HG03565 (cell line): ENCODE results near the gene DLL4.

ENCODE experiments used
- ATAC-seq: cut with Tn5 transposase; IDR thresholded peaks from one replicate; pipeline ENCODE4 v1.9.1; 2021; ENCODE audit warnings: mild to moderate bottlenecking, moderate library complexity; ENCODE audit not compliant: unreplicated experiment

DLL4 gene

DNA sequence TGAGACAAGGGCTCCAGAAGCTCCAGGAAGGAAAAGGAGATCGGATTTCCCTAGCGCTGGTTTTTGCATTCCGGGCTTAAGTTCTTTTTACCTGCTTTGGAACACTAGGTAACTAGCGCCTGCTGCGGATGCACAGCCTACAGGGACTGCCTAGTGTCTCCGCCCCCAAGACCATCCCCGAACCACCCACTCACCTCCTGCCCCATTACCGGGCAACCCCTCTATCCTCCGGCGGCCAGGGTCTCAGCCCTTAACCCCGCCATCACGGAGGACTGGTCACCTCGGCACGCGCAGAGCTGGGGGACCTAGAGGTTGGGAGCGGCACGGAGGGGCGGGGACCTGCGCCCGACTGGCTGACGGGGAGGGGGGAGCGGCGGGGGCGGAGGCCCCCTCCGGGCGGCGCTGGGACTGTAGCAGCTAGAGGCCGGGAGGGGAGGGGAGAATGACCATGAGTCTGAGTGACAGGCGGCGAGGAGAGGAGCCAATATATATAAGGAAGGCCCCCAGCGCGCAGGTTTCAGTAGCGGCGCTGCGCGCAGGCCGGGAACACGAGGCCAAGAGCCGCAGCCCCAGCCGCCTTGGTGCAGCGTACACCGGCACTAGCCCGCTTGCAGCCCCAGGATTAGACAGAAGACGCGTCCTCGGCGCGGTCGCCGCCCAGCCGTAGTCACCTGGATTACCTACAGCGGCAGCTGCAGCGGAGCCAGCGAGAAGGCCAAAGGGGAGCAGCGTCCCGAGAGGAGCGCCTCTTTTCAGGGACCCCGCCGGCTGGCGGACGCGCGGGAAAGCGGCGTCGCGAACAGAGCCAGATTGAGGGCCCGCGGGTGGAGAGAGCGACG is at the start of gene DLL4:
DLL4 (plus strand) TSS at position 520 of the 839 bp plus-strand sequence. CDS start 329 bp downstream, outside the sequence.
- ATAC-seq = no peak

DNA sequence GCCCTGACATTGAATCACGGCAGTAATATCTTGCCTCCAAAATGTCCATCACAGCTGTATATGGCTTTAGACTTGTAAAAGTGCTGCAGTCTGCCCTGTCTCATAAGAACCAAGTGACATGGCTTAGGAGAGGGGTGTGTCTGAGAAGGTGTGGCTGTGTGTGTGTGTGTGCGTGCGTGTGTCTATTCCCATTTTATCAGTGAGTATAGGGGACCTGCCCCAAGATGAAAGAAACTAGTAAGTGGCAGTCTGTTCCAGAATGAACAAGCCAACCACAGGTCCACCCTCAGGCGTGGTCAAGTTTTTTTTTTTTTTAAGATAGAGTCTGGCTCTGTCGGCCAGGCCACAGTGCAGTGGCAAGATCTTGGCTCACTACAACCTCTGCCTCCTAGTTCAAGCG is 49.5 kb upstream of the DLL4 start:
- ATAC-seq = no peak

DNA sequence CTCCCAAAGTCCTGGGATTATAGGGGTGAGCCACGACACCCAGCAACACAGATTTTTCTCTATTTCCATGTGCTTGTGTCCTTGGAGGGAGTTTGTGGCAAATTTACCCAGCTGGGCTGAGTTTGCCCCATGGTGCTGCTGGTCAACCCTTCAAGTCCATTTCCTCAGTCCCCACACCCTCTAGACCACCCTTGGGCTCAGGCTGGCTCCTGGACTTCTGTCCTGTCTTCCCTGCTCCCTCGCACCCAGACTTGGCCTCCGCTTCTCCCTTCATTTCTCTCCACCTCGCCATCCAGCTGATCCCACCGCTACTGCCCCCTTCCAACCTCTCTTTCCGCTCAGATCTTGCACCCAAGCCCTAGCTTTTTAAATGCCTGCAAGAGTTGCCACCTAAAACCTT is 47.8 kb upstream of the DLL4 start:
- ATAC-seq = no peak

DNA sequence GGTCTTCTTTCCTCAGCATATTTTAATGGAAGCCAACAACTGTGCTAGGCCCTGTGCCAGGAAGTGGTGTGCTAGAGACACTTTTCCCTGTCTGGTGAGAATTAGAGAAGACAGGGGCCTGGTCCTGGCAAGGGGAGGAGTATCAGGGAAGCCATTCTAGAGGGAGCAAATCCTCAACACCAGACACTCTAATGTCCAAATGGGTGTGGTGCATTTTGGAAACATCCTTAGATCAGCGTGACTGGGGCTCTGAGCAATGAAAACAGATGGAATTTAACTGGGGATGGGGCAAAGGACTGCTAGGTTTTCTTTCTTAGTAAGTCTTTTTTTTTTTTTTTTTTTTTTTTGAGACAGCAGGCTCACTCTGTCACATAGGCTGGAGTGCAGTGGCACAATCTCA is 42.6 kb upstream of the DLL4 start:
- ATAC-seq = no peak

DNA sequence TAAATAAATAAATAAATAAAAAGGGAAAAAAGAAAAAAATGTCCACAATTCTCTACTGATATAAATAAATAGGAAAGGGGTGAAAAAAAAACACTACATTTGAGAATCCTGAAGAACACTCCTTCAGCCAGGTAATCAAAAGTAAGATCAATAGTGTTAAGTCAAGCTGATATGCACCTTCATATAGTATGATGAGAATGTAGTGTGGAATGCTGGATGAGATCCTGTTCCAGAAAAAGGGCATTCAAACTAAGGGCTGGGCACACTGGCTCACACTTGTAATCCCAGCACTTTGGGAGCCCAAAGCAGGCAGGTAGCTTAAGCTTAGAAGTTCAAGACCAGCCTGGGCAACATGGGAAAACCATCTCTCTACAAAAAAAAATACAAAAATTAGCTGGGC is 40.0 kb upstream of the DLL4 start:
- ATAC-seq = no peak

DNA sequence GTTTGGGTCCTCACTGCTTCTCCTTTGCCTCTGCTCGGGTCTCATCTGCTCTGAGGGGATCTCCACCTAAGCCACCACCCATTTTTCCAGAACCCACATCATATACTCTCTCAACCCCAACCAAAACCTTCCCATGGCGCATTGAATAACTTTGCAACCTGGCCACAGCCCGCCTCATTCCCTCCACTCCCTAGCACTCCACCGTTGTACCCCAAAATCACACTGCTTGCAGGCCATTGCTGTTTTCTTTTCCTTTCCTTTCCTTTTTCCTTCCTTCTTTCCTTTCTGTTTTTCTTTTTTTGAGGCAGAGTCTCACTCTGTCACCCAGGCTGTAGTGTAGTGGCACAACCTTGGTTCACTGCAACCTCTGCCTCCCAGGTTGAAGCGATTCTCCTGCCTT is 38.0 kb upstream of the DLL4 start:
- ATAC-seq = no peak

DNA sequence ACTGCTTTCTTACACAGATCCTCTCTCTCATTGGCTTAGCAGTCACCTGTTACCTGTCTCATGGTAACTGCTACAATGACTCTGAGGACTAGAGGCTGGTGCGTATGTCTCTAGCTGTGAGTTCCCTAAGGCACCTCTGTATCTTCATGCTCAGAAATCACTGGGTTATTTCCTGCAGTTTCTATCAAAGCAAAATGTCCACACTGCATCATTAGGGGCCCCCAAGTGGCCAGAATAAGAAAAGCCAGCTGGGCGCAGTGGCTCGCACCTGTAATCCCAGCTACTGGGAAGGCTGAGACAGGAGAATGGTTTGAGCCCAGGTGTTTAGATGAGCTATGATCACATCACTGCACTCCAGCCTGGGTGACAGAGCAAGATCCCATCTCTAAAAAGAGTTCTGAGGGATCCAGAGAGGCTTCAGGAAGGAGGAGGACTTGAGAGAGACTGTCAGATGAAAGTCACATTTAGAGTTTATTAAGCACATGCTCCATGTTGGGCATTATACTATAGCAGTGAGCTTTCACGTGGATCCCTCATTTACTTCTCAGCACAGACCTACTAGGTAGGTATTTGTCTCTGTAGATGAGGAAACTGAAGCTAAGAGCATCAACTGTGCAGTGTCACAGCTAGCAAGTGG is 37.2 kb upstream of the DLL4 start:
- no peak for ATAC-seq

DNA sequence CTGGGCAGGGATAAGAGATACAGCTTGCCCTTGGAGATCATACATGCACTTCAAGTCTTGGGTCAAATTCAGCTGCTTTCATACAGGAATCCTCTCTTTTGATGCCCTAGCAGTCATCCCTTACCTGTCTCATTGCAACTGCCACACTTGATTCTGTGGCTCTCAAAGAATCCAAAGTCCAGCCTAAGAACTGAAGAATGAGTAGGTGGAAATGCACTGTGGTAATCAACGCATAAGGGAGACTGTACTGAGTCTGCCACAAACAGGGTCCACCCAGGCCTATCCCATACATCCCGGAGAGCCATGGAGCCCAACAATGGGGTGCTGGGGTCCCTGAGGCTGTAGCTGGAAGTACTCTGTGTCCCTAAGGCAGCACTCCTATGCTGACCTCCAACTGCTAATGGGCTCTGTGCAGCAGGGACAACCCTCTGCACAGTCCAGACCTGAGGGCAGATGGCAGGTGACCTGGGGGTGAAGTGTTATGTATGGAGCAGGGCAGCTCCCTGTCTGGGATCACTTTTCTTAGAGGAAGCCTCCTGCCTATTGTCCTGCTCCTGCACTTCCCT is 36.6 kb upstream of the DLL4 start:
- ATAC-seq = no peak

DNA sequence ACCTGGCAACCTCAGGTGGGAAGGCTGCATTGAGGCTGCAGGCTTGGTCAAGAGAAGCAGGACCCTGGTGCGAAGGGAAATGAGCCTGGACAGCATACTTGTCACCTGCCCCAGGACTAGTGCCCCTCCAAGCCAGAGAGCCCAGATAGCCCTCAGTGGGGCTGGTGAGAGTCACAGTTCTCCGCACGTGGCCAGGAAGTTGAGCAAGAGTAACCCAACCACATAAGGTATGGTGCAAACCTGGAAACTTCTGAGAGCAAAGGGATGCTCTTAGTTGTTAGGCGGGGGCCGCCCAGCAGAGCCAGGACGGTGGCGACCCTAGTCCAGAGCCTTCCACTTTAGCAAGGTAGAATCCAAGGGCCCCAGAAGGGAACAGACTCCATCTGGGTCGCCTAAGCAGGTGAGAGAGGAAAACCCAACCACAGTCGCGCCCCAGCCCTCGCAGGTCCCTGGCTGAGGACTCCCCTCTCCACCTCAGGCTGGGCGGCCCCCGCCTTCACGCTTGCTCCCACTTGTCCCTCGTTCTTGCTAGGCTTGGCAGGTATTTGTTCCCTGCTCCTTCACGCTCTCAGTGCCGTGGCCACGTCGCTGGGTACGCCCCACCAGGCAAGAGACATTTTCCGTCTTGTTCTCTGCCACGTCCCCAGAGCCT is 36.0 kb upstream of the DLL4 start:
- ATAC-seq = no peak

DNA sequence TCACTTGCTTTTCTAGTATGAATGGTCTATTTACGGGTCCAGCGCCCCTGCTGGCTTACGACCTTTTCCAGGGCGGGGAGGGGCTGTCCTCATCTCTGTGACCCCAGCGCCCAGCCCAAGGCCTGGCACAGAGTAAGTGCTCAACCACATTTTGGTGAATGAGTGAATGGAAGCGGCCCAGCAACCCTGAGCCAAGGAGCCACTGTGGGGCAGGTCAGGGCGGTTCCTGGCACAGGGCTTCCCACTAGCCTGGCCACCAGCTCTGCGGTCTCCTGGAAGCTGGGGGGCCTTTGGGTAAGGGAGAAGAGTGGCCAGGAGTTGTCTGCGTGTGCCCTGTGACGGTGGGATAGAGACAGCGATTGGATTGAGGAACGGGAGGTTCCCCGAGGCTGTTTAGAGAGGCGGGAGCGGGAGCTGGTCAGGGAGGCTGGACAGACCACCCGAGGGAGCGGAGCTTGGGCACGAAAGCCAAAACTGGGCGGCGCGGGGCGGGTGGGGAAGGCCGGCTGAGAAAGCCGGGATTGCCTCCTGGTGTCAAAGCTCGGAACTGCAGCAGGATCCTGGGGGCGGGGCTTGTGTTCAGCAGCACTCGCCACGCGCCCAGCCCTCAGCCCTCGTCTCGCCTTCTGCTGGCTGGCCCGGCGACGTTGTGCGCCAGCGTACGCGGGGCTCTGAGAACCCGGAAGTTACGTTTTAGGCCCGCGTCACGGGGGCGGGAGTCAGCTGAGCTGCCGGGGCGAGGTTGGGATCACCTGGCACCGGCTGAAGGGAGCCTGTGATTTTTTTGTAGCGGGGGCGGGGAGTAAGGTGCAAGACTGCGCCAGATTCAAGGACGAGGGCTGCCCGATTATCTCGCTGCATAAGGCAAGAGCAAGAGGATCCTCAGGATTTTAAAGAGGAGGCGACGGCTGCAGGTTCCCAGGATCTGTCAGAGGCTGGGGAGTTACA is 35.1 kb upstream of the DLL4 start, which contains the start of gene VPS18:
VPS18 (plus strand) TSS at position 718 of the 948 bp plus-strand sequence. CDS start 319 bp downstream, outside the sequence.
- peak; percentile 73 for ATAC-seq

DNA sequence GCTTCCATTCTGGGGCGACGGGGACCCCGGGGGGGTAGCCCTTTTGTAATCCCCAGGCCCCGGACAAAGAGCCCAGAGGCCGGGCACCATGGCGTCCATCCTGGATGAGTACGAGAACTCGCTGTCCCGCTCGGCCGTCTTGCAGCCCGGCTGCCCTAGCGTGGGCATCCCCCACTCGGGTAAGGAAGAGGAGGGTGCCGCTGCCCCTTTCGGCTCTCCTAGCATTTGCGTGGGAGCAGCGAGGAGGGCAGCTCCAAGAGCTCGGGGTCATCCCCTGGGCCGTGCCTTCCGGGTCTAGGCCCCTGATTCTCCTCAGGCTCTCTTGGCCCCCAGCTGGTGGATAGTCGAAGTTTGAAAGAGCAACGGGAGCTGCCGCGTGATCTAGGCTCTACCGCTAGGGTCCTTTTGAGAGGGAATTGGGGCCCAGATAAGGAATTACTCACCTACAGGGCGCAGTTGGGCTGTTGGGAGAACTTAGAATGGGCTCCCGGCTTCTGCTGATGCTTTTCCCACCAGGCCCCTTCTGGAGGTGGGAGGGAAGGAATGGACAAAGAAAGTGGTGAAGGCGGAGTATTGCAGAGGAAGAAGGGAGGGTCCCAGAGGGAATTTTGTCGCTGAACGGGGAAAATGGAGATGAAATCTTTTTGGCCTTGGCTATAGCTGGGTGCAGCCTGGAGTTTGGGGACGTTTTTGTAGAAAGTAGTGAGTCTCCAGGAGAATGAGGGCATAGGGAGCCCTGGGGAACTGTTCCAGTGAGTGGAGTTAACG is 34.3 kb upstream of the DLL4 start:
- ATAC-seq = peak; percentile 27

DNA sequence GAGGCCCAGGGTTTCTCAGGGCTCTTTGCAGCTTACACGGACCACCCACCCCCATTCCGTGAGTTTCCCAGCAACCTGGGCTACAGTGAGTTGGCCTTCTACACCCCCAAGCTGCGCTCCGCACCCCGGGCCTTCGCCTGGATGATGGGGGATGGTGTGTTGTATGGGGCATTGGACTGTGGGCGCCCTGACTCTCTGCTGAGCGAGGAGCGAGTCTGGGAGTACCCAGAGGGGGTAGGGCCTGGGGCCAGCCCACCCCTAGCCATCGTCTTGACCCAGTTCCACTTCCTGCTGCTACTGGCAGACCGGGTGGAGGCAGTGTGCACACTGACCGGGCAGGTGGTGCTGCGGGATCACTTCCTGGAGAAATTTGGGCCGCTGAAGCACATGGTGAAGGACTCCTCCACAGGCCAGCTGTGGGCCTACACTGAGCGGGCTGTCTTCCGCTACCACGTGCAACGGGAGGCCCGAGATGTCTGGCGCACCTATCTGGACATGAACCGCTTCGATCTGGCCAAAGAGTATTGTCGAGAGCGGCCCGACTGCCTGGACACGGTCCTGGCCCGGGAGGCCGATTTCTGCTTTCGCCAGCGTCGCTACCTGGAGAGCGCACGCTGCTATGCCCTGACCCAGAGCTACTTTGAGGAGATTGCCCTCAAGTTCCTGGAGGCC is 29.5 kb upstream of the DLL4 start:
- no peak for ATAC-seq

DNA sequence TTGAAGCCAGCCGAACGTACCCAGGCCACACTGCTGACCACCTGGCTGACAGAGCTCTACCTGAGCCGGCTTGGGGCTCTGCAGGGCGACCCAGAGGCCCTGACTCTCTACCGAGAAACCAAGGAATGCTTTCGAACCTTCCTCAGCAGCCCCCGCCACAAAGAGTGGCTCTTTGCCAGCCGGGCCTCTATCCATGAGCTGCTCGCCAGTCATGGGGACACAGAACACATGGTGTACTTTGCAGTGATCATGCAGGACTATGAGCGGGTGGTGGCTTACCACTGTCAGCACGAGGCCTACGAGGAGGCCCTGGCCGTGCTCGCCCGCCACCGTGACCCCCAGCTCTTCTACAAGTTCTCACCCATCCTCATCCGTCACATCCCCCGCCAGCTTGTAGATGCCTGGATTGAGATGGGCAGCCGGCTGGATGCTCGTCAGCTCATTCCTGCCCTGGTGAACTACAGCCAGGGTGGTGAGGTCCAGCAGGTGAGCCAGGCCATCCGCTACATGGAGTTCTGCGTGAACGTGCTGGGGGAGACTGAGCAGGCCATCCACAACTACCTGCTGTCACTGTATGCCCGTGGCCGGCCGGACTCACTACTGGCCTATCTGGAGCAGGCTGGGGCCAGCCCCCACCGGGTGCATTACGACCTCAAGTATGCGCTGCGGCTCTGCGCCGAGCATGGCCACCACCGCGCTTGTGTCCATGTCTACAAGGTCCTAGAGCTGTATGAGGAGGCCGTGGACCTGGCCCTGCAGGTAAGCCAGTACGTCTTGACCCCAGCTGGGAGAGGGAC is 28.7 kb upstream of the DLL4 start:
- no peak for ATAC-seq

DNA sequence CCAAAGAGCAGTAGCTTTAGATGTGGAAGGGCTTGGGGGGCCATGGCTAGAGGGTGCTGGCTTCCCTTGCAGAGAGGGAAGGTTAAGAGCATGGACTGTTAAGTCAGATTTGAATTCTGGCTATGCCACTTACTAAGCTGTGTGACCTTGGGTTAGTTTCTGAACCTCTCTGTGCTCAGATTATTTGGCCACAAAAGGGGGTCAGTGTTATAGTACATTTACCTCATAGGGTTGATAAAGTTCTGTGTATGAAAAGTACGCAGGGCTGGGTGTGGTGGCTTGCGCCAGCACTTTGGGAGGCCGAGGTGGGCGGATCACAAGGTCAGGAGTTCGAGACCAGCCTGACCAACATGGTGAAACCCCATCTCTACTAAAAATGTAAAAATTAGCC is 28.1 kb upstream of the DLL4 start:
- no peak for ATAC-seq

DNA sequence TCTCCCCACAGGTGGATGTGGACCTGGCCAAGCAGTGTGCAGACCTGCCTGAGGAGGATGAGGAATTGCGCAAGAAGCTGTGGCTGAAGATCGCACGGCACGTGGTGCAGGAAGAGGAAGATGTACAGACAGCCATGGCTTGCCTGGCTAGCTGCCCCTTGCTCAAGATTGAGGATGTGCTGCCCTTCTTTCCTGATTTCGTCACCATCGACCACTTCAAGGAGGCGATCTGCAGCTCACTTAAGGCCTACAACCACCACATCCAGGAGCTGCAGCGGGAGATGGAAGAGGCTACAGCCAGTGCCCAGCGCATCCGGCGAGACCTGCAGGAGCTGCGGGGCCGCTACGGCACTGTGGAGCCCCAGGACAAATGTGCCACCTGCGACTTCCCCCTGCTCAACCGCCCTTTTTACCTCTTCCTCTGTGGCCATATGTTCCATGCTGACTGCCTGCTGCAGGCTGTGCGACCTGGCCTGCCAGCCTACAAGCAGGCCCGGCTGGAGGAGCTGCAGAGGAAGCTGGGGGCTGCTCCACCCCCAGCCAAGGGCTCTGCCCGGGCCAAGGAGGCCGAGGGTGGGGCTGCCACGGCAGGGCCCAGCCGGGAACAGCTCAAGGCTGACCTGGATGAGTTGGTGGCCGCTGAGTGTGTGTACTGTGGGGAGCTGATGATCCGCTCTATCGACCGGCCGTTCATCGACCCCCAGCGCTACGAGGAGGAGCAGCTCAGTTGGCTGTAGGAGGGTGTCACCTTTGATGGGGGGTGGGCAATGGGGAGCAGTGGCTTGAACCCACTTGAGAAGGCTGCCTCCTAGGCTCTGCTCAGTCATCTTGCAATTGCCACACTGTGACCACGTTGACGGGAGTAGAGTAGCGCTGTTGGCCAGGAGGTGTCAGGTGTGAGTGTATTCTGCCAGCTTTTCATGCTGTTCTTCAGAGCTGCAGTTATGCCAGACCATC is 26.3 kb upstream of the DLL4 start:
- no peak for ATAC-seq

DNA sequence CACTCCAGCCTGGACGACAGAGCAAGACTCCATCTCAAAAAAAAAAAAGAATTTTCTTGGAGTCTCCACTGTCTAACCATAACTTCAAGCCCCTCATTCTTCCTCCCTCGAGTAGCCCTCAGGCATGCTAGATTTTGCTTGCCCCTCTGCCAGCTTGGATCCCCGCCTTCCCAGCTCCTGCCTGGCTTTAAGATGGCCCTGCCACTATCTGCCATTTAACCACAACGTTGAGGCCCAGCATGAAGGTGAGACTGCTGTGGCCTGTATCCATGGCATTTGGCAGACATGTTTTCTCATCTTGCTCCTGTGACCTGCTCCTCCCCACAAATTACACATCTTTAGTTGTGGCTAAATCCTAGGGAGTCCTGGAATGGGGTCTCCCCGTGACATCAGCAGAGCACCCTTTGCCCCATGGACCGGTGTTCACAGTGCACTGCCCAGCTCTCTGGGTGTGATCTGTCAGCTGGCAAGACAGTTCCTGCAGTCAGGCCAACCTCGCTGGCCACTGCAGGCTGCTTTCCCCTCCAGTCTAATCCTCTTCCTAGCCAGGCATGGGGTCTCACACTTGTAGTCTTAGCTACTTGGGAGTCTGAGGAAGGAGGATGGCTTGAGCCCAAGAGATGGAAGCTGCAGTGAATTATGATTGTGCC is 24.5 kb upstream of the DLL4 start:
- ATAC-seq = no peak
